Putamen (tissue), 1 donor: ENCODE results near the gene RRAS.

ENCODE experiments used
- DNase-seq: peaks from one replicate; pipeline ENCODE4 v3.0.0-alpha.2; 2016; ENCODE audit warnings: low spot score

Gene RRAS

GRCh38 chr19:49594993-49595818 lies 44.7 kb downstream of the RRAS start:
- no peak for DNase-seq

GRCh38 chr19:49594157-49594992 lies 45.6 kb downstream of the RRAS start:
- no peak for DNase-seq

- peak; percentile 91 for DNase-seq
Observed at GRCh38 chr19:49593233-49594113, 46.5 kb downstream of the RRAS start.

- peak; percentile 14 for DNase-seq
Observed at GRCh38 chr19:49592486-49593232, 47.3 kb downstream of the RRAS start.

- peak; percentile 53 for DNase-seq
Observed at GRCh38 chr19:49591731-49592485, 48.0 kb downstream of the RRAS start.

- peak; percentile 80 for DNase-seq
Observed at GRCh38 chr19:49590971-49591730, 48.8 kb downstream of the RRAS start, which contains the start of gene PRR12. Gene PRR12, plus strand, starts transcription at chr19:49591182. Its CDS starts 473 bp downstream, at chr19:49591655.

GRCh38 chr19:49590071-49590970 lies 49.6 kb downstream of the RRAS start:
- peak; percentile 89 for DNase-seq

- DNase-seq, result no peak
Observed at GRCh38 chr19:49589502-49589905, 50.4 kb downstream of the RRAS start.

GRCh38 chr19:49588365-49589122 lies 51.4 kb downstream of the RRAS start:
- DNase-seq, result no peak

- no peak for DNase-seq
Observed at GRCh38 chr19:49587227-49587626, 52.7 kb downstream of the RRAS start.
